ENCODE measurements around the gene EGLN1.

DNA sequence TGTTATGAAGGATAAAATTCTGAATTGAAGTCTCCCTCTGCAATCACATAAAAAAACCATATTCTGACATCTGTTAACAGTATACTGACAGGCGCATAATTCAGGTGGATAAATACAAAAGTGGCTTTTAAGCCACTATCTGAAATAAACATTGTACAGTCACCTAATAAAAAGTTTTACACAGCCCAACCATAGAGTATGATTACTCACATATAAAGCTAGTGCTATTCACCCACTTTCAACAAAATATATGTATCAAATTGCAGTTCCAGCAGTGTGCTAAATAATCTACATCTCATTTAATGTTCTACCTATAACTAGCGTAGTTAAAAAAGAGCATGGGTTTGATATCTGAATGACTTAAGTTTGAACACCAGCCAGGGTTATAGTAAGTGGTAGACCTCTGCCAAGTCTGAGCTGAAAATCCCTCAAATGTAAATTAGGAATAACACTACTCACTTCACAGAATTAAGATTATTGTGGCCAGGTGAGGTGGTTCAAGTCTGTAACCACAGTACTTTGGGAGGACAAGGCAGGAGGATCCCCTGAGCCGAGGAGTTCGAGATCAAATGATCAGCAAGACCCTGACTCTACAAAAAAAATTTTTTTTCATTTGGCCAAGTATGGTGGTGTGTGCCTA lies 3.9 kb downstream of the EGLN1 start:
- TF ChIP-seq, protein P1, sequence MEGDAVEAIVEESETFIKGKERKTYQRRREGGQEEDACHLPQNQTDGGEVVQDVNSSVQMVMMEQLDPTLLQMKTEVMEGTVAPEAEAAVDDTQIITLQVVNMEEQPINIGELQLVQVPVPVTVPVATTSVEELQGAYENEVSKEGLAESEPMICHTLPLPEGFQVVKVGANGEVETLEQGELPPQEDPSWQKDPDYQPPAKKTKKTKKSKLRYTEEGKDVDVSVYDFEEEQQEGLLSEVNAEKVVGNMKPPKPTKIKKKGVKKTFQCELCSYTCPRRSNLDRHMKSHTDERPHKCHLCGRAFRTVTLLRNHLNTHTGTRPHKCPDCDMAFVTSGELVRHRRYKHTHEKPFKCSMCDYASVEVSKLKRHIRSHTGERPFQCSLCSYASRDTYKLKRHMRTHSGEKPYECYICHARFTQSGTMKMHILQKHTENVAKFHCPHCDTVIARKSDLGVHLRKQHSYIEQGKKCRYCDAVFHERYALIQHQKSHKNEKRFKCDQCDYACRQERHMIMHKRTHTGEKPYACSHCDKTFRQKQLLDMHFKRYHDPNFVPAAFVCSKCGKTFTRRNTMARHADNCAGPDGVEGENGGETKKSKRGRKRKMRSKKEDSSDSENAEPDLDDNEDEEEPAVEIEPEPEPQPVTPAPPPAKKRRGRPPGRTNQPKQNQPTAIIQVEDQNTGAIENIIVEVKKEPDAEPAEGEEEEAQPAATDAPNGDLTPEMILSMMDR (IDR thresholded peaks at IDR 0.05) = no peak
- no peak for TF ChIP-seq EP300 (IDR thresholded peaks at IDR 0.05)
- TF ChIP-seq POLR2A (IDR thresholded peaks at IDR 0.05; ENCODE audit: low read depth) = no peak

Data from esophagus muscularis mucosa (tissue), 4 donors.